GM21825 (cell line): ENCODE measurements around the gene NRCAM.

Source experiments
- ATAC-seq: cut with Tn5 transposase; IDR thresholded peaks from one replicate; pipeline ENCODE4 v1.9.1; 2021; ENCODE audit warnings: mild to moderate bottlenecking, moderate library complexity; ENCODE audit not compliant: unreplicated experiment

NRCAM gene

GRCh38 chr7:108108131-108108530 lies 348.1 kb downstream of the NRCAM start:
- no peak for ATAC-seq

- ATAC-seq: no peak
These were observed 351.9 kb downstream of the NRCAM start for GRCh38 chr7:108104324-108104723.

- ATAC-seq: no peak
These were observed 352.5 kb downstream of the NRCAM start for GRCh38 chr7:108103558-108104298.

- ATAC-seq: no peak
These were observed 353.4 kb downstream of the NRCAM start for GRCh38 chr7:108102671-108103312.

- ATAC-seq: no peak
These were observed 354.5 kb downstream of the NRCAM start for GRCh38 chr7:108101759-108102158.

- ATAC-seq: no peak
These were observed 356.5 kb downstream of the NRCAM start for GRCh38 chr7:108099713-108100112.

- ATAC-seq: no peak
These were observed 358.5 kb downstream of the NRCAM start for GRCh38 chr7:108097703-108098102.
